GM12892 (cell line): Measurements from ENCODE around the gene BAZ1B. TPM values are rescaled to one million over a fixed set of nuclear protein-coding genes. Genes with fewer than 3 reads are reported as not detected.
"Not testable (repeated sequence)": the region's sequence is repeated elsewhere in the genome, so short reads cannot be mapped to it uniquely, and the experiment has no call there.

Experiments
- DNase-seq: peaks from one replicate; pipeline ENCODE4 v3.0.0; 2011; ENCODE audit not compliant: insufficient read length
- FAIRE-seq: peaks from 2 replicates; lab custom pipeline; 2011; peaks lifted over from hg19 to GRCh38; lab: Jason Lieb, UNC
- POLR2A ChIP-seq: IDR thresholded peaks from 2 replicates; pipeline ENCODE4 v1.6.1; 2011; ENCODE audit warnings: low read depth, low read length, control low read depth
- POLR2AphosphoS5 ChIP-seq: IDR thresholded peaks from 2 replicates; pipeline ENCODE4 v1.6.1; 2011; ENCODE audit warnings: low read depth, low read length, control low read depth
- TAF1 ChIP-seq: IDR thresholded peaks from 2 replicates; pipeline ENCODE4 v1.6.1; 2011; ENCODE audit warnings: low read depth, mild to moderate bottlenecking, control low read depth, low read length, borderline replicate concordance
- polyA plus RNA-seq: library from polyadenylated mRNA; unstranded; fragments of >200 nt; gene quantifications from one replicate; pipeline ENCODE4 v1.2.1, GENCODE V29; 2012; ENCODE audit warnings: missing spikeins, inconsistent platforms; ENCODE audit not compliant: missing spikeins

The BAZ1B gene
- 35.6 TPM for polyA plus RNA-seq

DNA sequence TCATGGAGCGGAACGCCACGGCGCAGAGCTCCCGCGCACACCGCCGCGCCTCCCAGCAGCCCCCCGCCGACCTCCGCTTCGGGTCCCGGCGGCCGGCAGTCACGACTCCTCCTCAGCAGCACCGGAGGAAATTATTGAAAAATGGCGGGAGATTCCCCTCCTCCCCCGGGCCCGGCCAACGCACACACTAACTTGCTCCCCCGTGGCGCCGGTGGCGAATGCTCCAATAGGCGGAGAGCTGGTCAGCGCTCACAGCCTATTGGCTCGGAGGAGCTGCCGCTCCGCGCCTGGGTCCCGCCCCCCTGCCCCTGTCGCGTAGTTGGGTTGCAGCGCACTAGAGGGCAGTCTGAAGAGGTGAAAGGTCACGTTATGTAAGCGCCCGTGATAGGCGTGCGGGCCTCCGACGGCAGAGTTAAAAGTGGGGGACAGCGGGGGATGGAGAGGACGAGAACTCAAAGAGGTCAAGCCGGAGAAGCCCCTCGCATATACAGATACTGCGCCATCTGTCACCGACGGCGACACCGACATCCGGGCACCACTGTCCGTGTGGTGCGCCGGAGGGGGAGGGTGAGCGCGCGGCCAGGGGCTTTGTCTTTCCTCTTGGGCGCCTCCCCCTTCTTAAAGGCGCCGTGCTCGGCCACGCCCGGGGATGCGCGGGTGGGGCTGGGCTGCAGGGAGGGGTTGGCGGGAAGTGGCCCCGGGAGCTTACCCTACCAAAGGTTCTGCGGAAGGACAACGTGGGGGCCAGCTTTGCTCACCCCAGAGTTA, at the start of gene BAZ1B:
TSS of gene BAZ1B (minus strand) at position 189 of the 768 bp plus-strand sequence. CDS start 360 bp downstream, outside the sequence.
- DNase-seq (peak; percentile 95), FAIRE-seq (peak; percentile 94)
- TF ChIP-seq TAF1 (peak; percentile 83), POLR2A (peak; percentile 84), POLR2AphosphoS5 (peak; percentile 52; the same call in 1 of the 2 replicates)

- FAIRE-seq = no peak
- TF ChIP-seq TAF1 = no peak
- TF ChIP-seq POLR2A = no peak
- TF ChIP-seq POLR2AphosphoS5 = no peak
- no peak for DNase-seq
Measured at GRCh38 chr7:73570977-73571376, 48.9 kb upstream of the BAZ1B start.

DNA sequence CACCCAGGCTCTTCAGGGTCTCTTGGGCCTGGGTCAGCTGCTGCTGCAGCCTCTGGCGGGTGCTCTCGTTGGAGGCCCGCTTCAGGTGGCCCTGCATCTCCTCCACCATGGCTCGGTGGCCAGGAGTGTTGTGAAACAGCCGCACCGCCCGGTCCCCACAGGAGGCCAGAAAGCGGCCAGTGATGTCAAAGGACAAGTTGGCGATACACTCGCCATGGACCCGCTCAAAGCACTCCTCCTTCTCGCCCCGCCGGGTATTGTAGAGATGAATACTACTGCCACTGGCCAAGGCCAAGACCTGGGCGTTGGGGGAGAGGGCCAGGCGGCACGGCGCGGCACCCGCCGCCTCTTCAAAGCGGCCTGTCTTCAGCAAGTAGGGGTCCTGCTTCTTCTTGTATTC, 48.4 kb upstream of the BAZ1B start:
- no peak for DNase-seq
- TF ChIP-seq POLR2A (no peak), TAF1 (no peak), POLR2AphosphoS5 (no peak)
- FAIRE-seq = no peak

GRCh38 chr7:73569042-73569608, 47.0 kb upstream of the BAZ1B start:
- no peak for TF ChIP-seq POLR2AphosphoS5
- no peak for TF ChIP-seq TAF1
- no peak for TF ChIP-seq POLR2A
- FAIRE-seq (no peak), DNase-seq (no peak)

DNA sequence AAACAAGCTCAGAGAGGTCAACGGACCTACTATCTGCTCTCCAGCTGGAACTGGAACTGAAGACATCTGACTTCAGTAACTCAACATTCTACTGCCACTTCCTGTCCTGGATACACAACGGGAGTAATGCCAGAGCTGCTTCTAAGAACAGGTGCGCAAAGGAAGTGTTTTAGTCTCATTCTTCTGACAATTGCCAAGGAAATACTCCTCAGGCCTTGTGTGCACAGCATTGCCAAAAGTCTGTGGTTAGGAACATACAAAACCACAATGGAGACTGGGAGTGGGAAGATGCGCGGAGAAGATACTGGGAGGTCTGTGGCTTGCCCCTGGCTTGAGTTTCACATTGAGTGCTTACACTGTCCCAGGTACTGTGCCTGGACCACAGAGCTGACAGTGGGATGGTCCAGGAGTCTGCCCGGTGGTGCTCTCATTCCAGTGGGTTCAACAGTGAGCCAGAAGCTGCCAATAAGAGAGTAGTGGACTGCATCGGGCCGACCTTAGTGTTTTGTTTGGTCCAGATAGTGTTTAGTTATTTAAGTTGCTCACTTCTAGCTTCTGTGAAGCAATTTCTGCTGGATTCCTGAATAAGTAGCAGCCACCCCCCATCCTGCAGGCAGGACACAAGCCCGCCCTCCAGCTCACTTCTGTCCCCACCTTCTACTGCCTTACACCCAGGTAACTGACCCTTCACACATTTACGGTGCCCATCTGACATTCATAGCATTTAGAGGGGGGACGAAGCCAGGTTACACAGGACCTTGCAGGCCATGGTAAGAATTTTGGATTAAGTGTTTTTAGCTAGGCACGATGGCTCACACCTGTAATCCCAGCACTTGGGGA, 46.0 kb upstream of the BAZ1B start:
- TF ChIP-seq POLR2AphosphoS5 = 0 out of 2 replicates have a peak, but pooled peaks have one; percentile 17
- peak; percentile 31; the same call in 1 of the 2 replicates for TF ChIP-seq POLR2A
- TF ChIP-seq TAF1 = no peak
- DNase-seq (no peak), FAIRE-seq (no peak)

GRCh38 chr7:73567140-73567539, 45.0 kb upstream of the BAZ1B start:
- no peak for TF ChIP-seq POLR2A
- TF ChIP-seq TAF1 = no peak
- no peak for TF ChIP-seq POLR2AphosphoS5
- FAIRE-seq = no peak
- DNase-seq = no peak

DNA sequence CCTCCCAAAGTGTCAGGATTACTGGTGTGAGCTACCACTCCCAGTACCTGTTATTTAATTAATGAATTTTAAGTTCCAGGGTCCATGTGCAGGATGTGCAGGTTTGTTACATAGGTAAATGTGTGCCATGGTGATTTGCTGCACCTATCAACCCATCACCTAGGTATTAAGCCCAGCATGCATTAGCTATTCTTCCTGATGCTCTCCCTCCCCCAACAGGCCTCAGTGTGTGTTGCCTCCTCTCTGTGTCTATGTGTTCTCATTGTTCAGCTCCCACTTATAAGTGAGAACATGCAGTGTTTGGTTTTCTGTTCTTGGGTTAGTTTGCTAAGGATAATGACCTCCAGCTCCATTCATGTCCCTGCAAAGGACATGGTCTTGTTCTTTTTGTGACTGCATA, 44.3 kb upstream of the BAZ1B start:
- not testable (repeated sequence) for DNase-seq, FAIRE-seq

DNA sequence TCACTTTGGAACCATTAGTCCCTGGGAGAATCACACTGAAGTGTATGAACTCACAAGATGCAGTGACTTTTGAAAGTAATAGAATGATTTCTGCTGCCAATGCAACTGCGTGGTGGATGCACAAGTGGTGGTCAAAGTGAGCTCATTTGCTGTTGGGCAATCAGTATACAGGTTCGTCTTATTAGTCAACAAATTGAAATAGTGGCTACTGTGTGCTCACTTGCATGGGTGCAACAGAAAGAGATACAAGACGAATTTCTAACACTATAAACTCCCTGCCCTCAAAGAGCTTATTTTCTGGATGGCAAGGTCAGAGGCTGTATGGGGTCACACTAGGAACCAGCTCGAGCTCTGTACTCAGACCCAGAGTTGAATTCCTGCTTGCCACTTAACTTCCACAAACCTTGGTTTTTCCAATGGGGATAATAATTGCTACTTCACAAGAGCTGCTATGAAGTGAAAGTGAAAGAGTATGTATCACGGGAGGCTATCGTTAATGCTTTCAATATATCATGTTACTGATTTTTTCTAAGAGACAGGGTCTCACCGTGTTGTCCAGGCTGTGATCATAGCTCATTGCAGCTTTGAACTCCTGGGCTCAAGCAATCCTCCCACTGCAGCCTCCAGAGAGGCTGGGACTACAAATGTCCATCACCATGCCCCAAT, 43.7 kb upstream of the BAZ1B start:
- FAIRE-seq (no peak), DNase-seq (no peak)
- TF ChIP-seq TAF1 (no peak), POLR2A (no peak), POLR2AphosphoS5 (no peak)

- no peak for DNase-seq
- peak; percentile 61 for FAIRE-seq
- TF ChIP-seq POLR2A (no peak), POLR2AphosphoS5 (no peak), TAF1 (no peak)
Measured at GRCh38 chr7:73560109-73560835, 38.2 kb upstream of the BAZ1B start.

GRCh38 chr7:73557397-73558257, 35.5 kb upstream of the BAZ1B start, which contains the start of gene BCL7B:
Gene BCL7B (minus strand): TSS chr7:73557690. CDS start chr7:73557578, 112 bp downstream.
- TF ChIP-seq POLR2A (peak; percentile 75; the same call in 1 of the 2 replicates), TAF1 (0 out of 2 replicates have a peak, but pooled peaks have one; percentile 34), POLR2AphosphoS5 (peak; percentile 71)
- peak; percentile 61 for FAIRE-seq
- peak; percentile 97 for DNase-seq

GRCh38 chr7:73557108-73557396, 35.0 kb upstream of the BAZ1B start:
- DNase-seq (peak; percentile 96), FAIRE-seq (peak; percentile 91)
- no peak for TF ChIP-seq POLR2A
- no peak; the same call in 1 of the 2 replicates for TF ChIP-seq TAF1
